H1 (cell line): ENCODE results near the gene MSN. TPM values are rescaled to one million over a fixed set of nuclear protein-coding genes. Genes with fewer than 3 reads are reported as not detected.

Source experiments
- CTCF ChIA-PET: fragments of 300-600 bp; sonication (Branson Sonifier 250); formaldehyde crosslinking; loops from one replicate; lab custom pipeline; 2021; ENCODE audit not compliant: partially characterized antibody; lab: Charles Lee
- POLR2A ChIA-PET: fragments of 300-600 bp; sonication (Branson Sonifier 250); formaldehyde crosslinking; loops from one replicate; lab custom pipeline; 2021; ENCODE audit warnings: inconsistent platforms; ENCODE audit not compliant: partially characterized antibody; lab: Charles Lee
- DNase-seq, 2 experiments: peaks; one replicate each; pipeline versions ENCODE4 v3.0.0 to v3.0.0-alpha.2; 2010 to 2022; ENCODE audit warnings: low spot score in 2 of 2, low read depth in 1 of 2, mixed read lengths in 1 of 2
- FAIRE-seq: peaks from 2 replicates; lab custom pipeline; 2011; peaks lifted over from hg19 to GRCh38; lab: Jason Lieb, UNC
- H2AFZ ChIP-seq: 2 replicates; pipeline ENCODE4 v1.8.1; 2012; ENCODE audit warnings: low read length, inconsistent platforms
- H2AK5ac ChIP-seq: 2 replicates; pipeline ENCODE4 v1.6.1; 2013; ENCODE audit warnings: low read depth, low read length
- H2BK120ac ChIP-seq: replicated peaks from 2 replicates; pipeline ENCODE3; 2013; ENCODE audit warnings: low read depth, low read length, inconsistent platforms
- H2BK12ac ChIP-seq: 2 replicates; pipeline ENCODE4 v1.6.1; 2013; ENCODE audit warnings: low read depth, low read length
- H2BK15ac ChIP-seq: 2 replicates; pipeline ENCODE4 v1.6.1; 2013; ENCODE audit warnings: low read length
- H2BK20ac ChIP-seq: 2 replicates; pipeline ENCODE4 v1.6.1; 2013; ENCODE audit warnings: low read length
- H2BK5ac ChIP-seq: 2 replicates; pipeline ENCODE4 v1.6.1; 2013; ENCODE audit warnings: low read depth, low read length
- H3K14ac ChIP-seq: 2 replicates; pipeline ENCODE4 v1.6.1; 2013; ENCODE audit warnings: inconsistent platforms; ENCODE audit not compliant: insufficient read length
- H3K18ac ChIP-seq: 2 replicates; pipeline ENCODE4 v1.6.1; 2013; ENCODE audit warnings: low read length; ENCODE audit errors: extremely low read depth
- H3K23ac ChIP-seq: 2 replicates; pipeline ENCODE4 v1.6.1; 2013; ENCODE audit warnings: inconsistent platforms; ENCODE audit not compliant: insufficient read length
- H3K23me2 ChIP-seq: 2 replicates; pipeline ENCODE4 v1.6.1; 2013; ENCODE audit warnings: low read depth, low read length
- H3K27ac ChIP-seq: 2 replicates; pipeline ENCODE4 v1.6.1; 2011; ENCODE audit warnings: low read depth, low read length, inconsistent platforms
- H3K27me3 ChIP-seq, 4 experiments: replicated peaks in 1 of 4; 1 replicate in 1 of 4; 2 replicates in 3 of 4; pipeline versions ENCODE4 v1.6.1 to v1.8.1; 2011 to 2013; ENCODE audit warnings: low read length in 3 of 4, mild to moderate bottlenecking in 3 of 4, inconsistent platforms in 2 of 4, mixed read lengths in 2 of 4, moderate library complexity in 1 of 4; ENCODE audit not compliant: control insufficient read depth in 3 of 4, insufficient read depth in 3 of 4; ENCODE audit errors: extremely low read depth in 1 of 4
- H3K36me3 ChIP-seq, 4 experiments: 2 replicates each; pipeline versions ENCODE4 v1.6.1 to v1.8.1; 2011 to 2013; ENCODE audit warnings: mild to moderate bottlenecking in 4 of 4, low read length in 3 of 4, moderate library complexity in 2 of 4, control low read depth in 1 of 4, inconsistent platforms in 1 of 4; ENCODE audit not compliant: insufficient read depth in 4 of 4, control insufficient read depth in 2 of 4
- H3K4ac ChIP-seq: replicated peaks from 2 replicates; pipeline ENCODE3; 2013; ENCODE audit warnings: low read length, low read depth, mixed read lengths, inconsistent platforms; ENCODE audit not compliant: insufficient read length
- H3K4me1 ChIP-seq, 4 experiments: replicated peaks in 1 of 4; 1 replicate in 1 of 4; 2 replicates in 3 of 4; pipeline versions ENCODE4 v1.6.1 to v1.8.1; 2011 to 2013; ENCODE audit warnings: low read length in 3 of 4, inconsistent platforms in 2 of 4, mixed read lengths in 1 of 4; ENCODE audit not compliant: insufficient read depth in 4 of 4, control insufficient read depth in 3 of 4
- H3K4me2 ChIP-seq, 2 experiments: 2 replicates each; pipeline versions ENCODE4 v1.6.1 to v1.8.1; 2011 to 2013; ENCODE audit warnings: low read depth in 2 of 2, low read length in 2 of 2, control low read depth in 1 of 2, inconsistent platforms in 1 of 2, mild to moderate bottlenecking in 1 of 2; ENCODE audit not compliant: insufficient read depth in 1 of 2
- H3K4me3 ChIP-seq, 4 experiments: fragments of 200-600, 300-600 bp in 1 of 4; sonication (generic), shearing (Covaris generic), sonication (Bioruptor Twin) in 1 of 4; 2 replicates each; pipeline versions ENCODE4 v1.5.1 to v1.8.1; 2011 to 2016; ENCODE audit warnings: low read length in 4 of 4, low read depth in 3 of 4, control low read depth in 2 of 4, inconsistent platforms in 2 of 4, mild to moderate bottlenecking in 2 of 4, mixed read lengths in 1 of 4, moderate library complexity in 1 of 4; ENCODE audit not compliant: insufficient read depth in 2 of 4; ENCODE audit errors: extremely low read depth in 1 of 4
- H3K56ac ChIP-seq: replicated peaks from 2 replicates; pipeline ENCODE3; 2013; ENCODE audit warnings: low read depth, mild to moderate bottlenecking, mixed read lengths, low read length, inconsistent platforms; ENCODE audit not compliant: insufficient read length
- H3K79me1 ChIP-seq: 2 replicates; pipeline ENCODE4 v1.6.1; 2013; ENCODE audit warnings: low read depth, low read length, control low read depth
- H3K79me2 ChIP-seq, 2 experiments: 2 replicates each; pipeline versions ENCODE4 v1.6.1 to v1.8.1; 2012 to 2013; ENCODE audit warnings: low read length in 2 of 2, mild to moderate bottlenecking in 2 of 2, inconsistent platforms in 1 of 2; ENCODE audit not compliant: insufficient read depth in 2 of 2, control insufficient read depth in 1 of 2
- H3K9ac ChIP-seq, 4 experiments: replicated peaks in 1 of 4; 1 replicate in 1 of 4; 2 replicates in 3 of 4; pipeline versions ENCODE4 v1.6.1 to v1.8.1; 2011 to 2013; ENCODE audit warnings: low read depth in 3 of 4, low read length in 3 of 4, control low read depth in 2 of 4, mild to moderate bottlenecking in 2 of 4, moderate library complexity in 2 of 4, inconsistent platforms in 1 of 4; ENCODE audit errors: extremely low read depth in 1 of 4
- H3K9me3 ChIP-seq, 2 experiments: 2 replicates each; pipeline versions ENCODE4 v1.6.1 to v1.8.1; 2012 to 2013; ENCODE audit warnings: mild to moderate bottlenecking in 2 of 2, moderate library complexity in 2 of 2, control low read depth in 1 of 2, inconsistent platforms in 1 of 2, low read depth in 1 of 2, low read length in 1 of 2, mixed read lengths in 1 of 2; ENCODE audit not compliant: insufficient read depth in 2 of 2
- H4K20me1 ChIP-seq, 2 experiments: replicated peaks in 1 of 2; 2 replicates each; pipeline versions ENCODE3 to v1.8.1; 2011 to 2013; ENCODE audit warnings: inconsistent platforms in 2 of 2, low read length in 2 of 2, mild to moderate bottlenecking in 1 of 2; ENCODE audit not compliant: insufficient read depth in 2 of 2, control insufficient read depth in 1 of 2
- H4K5ac ChIP-seq: 2 replicates; pipeline ENCODE4 v1.6.1; 2013; ENCODE audit warnings: low read length, low read depth, mixed read lengths, inconsistent platforms; ENCODE audit not compliant: insufficient read length
- H4K8ac ChIP-seq: 2 replicates; pipeline ENCODE4 v1.8.0; 2013; ENCODE audit warnings: mild to moderate bottlenecking, moderate library complexity, low read length, inconsistent platforms; ENCODE audit not compliant: insufficient read depth; ENCODE audit errors: extremely low read depth
- H4K91ac ChIP-seq: replicated peaks from 2 replicates; pipeline ENCODE3; 2013; ENCODE audit warnings: low read length, mixed read lengths, inconsistent platforms; ENCODE audit not compliant: insufficient read length
- CREB1 ChIP-seq: IDR thresholded peaks from 2 replicates; pipeline ENCODE4 v1.6.1; 2012; ENCODE audit warnings: inconsistent platforms
- RFX5 ChIP-seq: IDR thresholded peaks from 2 replicates; pipeline ENCODE4 v1.6.1; 2011; ENCODE audit warnings: low read depth, low read length, improper control_type of control experiment, borderline replicate concordance
- SUZ12 ChIP-seq: fragments of 200-600 bp; sonication (generic); IDR thresholded peaks from 2 replicates; pipeline ENCODE4 v1.6.1; 2012; ENCODE audit warnings: mild to moderate bottlenecking, inconsistent platforms, low read length, moderate library complexity, mixed read lengths
- WGBS, 2 experiments: shearing (Covaris generic) in 1 of 2; methylation state at CpG; one replicate each; pipeline versions ENCODE4 v1.1.6 to v1.1.7; 2013 to 2015; ENCODE audit warnings: low lambda C conversion rate in 2 of 2, mixed read lengths in 2 of 2, inconsistent platforms in 1 of 2, low coverage in 1 of 2, missing lambda C conversion rate in 1 of 2; ENCODE audit not compliant: insufficient replicate concordance in 2 of 2, insufficient coverage in 1 of 2, insufficient read length in 1 of 2; ENCODE audit errors: extremely low coverage in 1 of 2, missing lambda C conversion rate in 1 of 2; 5-methylcytosine and 5-hydroxymethylcytosine counted together
- polyA plus RNA-seq, 7 experiments: library from polyadenylated mRNA; depleted of rRNA in 3 of 7; stranded (reverse) in 5 of 7; unstranded in 2 of 7; fragments of >200 nt in 5 of 7; fragments of 200-250 nt in 2 of 7; gene quantifications; 1 replicate in 5 of 7; 2 replicates in 1 of 7; 4 replicates in 1 of 7; pipeline versions ENCODE4 v1.2.1 to v1.2.3, GENCODE V29; 2011 to 2013; ENCODE audit warnings: missing spikeins in 2 of 7, mixed read lengths in 2 of 7
- total RNA-seq: library from RNA; stranded (reverse); fragmentation: NEBNext Ultra II Directional; extraction: Animal tissue kit (Norgen Biotek cat#: 25700); gene quantifications from 2 replicates; pipeline ENCODE4 v1.2.1, GENCODE V29; 2021

MSN gene
- total and polyA plus RNA-seq, 2 of the 8 experiments (the other 6 are each of a cell fraction or from before 2014, with no cell fraction given) = 112 to 133 TPM

- Histone ChIP-seq H3K79me2 (0 out of 4 replicates have a peak, but pooled peaks cover 0 to 2% of the 10 kb centered on the region in 2 experiments), H2BK20ac (no peak overlapping the region), H4K20me1 (no peaks in the 10 kb centered on the region), H3K27ac (no peak overlapping the region), H3K14ac (no peak overlapping the region), H3K36me3 (no peaks in the 10 kb centered on the region; a peak in 1 of 8 replicates), H2AFZ (no peak overlapping the region), H2BK15ac (no peak overlapping the region), H4K8ac (no peak overlapping the region), H2AK5ac (no peak overlapping the region), H3K23ac (no peak overlapping the region)
- whole genome bisulfite sequencing, 2 experiments = 81% methylated on average over 3 of the region's 4 CpGs; no CpG with 5 or more reads in 1 of the 2 experiments
- TF ChIP-seq SUZ12 (no peak), CREB1 (no peak), RFX5 (no peak)
- TF ChIP-seq, all 59 proteins: peak for 0
- Histone ChIP-seq H2BK120ac (no peak overlapping the region), H4K5ac (no peak overlapping the region), H3K4me1 (no peaks in the 10 kb centered on the region), H3K4me3 (no peak overlapping the region), H3K79me1 (no peaks in the 10 kb centered on the region), H3K4me2 (no peak overlapping the region), H3K9ac (no peak overlapping the region), H3K4ac (no peak overlapping the region), H4K91ac (no peak overlapping the region), H2BK12ac (no peak overlapping the region), H3K56ac (no peak overlapping the region), H2BK5ac (no peak overlapping the region), H3K27me3 (no peaks in the 10 kb centered on the region), H3K18ac (no peak overlapping the region), H3K23me2 (no peaks in the 10 kb centered on the region), H3K9me3 (no peaks in the 10 kb centered on the region)
- CTCF ChIA-PET = no interaction called here
- POLR2A ChIA-PET = interaction anchor here (1.1 kb wide), 1 partner anchor 16 kb away, joined by 4 read pairs; no protein-coding TSS in a partner anchor
- FAIRE-seq (no peak), DNase-seq (no peak)
Observed at GRCh38 chrX:65718538-65718937, 51.1 kb downstream of the MSN start.
